Heart left ventricle (tissue), 13 donors: ENCODE results near the gene CFAP46.

Experiments
- CTCF ChIP-seq, 12 donors: fragments of 200-600 bp; sonication (generic) in 4 of 12; IDR thresholded peaks; one replicate each; pipeline versions ENCODE4 v1.5.0 to v1.8.0; 2018 to 2022; ENCODE audit warnings: antibody characterized with exemption in 12 of 12, mild to moderate bottlenecking in 5 of 12
- POLR2A ChIP-seq, 2 donors: fragments of 450-650 bp; IDR thresholded peaks; one replicate each; pipeline ENCODE4 v1.6.1; 2017; ENCODE audit warnings: antibody characterized with exemption in 2 of 2, mild to moderate bottlenecking in 2 of 2, moderate library complexity in 2 of 2
- donor health status: ischemic (EF 13 %, LVEDD 7.1; RV severe dilation, severe dysfunction).
- donor health status: DM: no; HTN: yes; CAD: no.
- donor health status: DM: no; HTN: no; CAD: no.
- donor health status: ischemic (EF 25% LVEDD 6.9; RV normal size, moderate dysfunction).
- donor health status: ischemic (EF 25% LVEDD 5.7; RV mildly dilated, moderate dysfunction).
- donor health status: ischemic (EF 35%, LVEDD 5.7; RV mildly dilated, moderate dysfunction).
- donor health status: nonischemic (EF 11% LVEDD 7.7; RV severe dilation, severe dysfunction).
- donor health status: DM: yes; HTN: yes; CAD: no.
- donor health status: PGD.
- donor health status: ischemic (EF 29% LVEDD 5.4; RV normal size, mild dysfunction).
- donor health status: nonischemic (EF 23%, LVEDD 6.1; RV moderate dilation, normal function).

GRCh38 chr10:132817701-132818211, 124.6 kb downstream of the CFAP46 start:
- TF ChIP-seq POLR2A (IDR thresholded peaks at IDR 0.05) (no peak), CTCF (IDR thresholded peaks at IDR 0.05) (no peak)
